ENCODE results near the gene HNRNPA2B1. TPM values are rescaled to one million over a fixed set of nuclear protein-coding genes. Genes with fewer than 3 reads are reported as not detected.
A peak's percentile ranks its signal among the peaks of the same experiment; 100 is the strongest.

HNRNPA2B1 gene
- total RNA-seq, 1 donor from 2014 or later: 368 TPM

GRCh38 chr7:26212921-26213718, 12.6 kb upstream of the HNRNPA2B1 start:
- DNase-seq (no peak), ATAC-seq (no peak)
- TF ChIP-seq CTCF (IDR thresholded peaks at IDR 0.05): no peak
- H3K27ac ChIP-seq: no peak overlapping the region
- no peaks in the 10 kb centered on the region for H3K4me1 ChIP-seq
- H3K36me3 ChIP-seq: peaks cover 52% of the 10 kb centered on the region
- no peaks in the 10 kb centered on the region for H3K9me3 ChIP-seq
- H3K27me3 ChIP-seq (ENCODE audit: low read depth): no peaks in the 10 kb centered on the region
- intact Hi-C loops (cut with DNase I): no loop called here
- no peak overlapping the region for H3K4me3 ChIP-seq

- Histone ChIP-seq H3K27me3 (ENCODE audit: low read depth) (no peaks in the 10 kb centered on the region), H3K4me3 (no peak overlapping the region), H3K4me1 (peaks cover 29% of the 10 kb centered on the region), H3K36me3 (peaks cover 75% of the 10 kb centered on the region), H3K9me3 (no peaks in the 10 kb centered on the region), H3K27ac (no peak overlapping the region)
- intact Hi-C loops (cut with DNase I): no loop called here
- no peak for DNase-seq
- ATAC-seq: no peak
- TF ChIP-seq CTCF (IDR thresholded peaks at IDR 0.05): no peak
These were observed 7.5 kb upstream of the HNRNPA2B1 start for GRCh38 chr7:26208040-26208439.

GRCh38 chr7:26203016-26203415, 2.5 kb upstream of the HNRNPA2B1 start:
- Histone ChIP-seq H3K4me1 (peaks cover 34% of the 10 kb centered on the region), H3K27me3 (ENCODE audit: low read depth) (no peaks in the 10 kb centered on the region), H3K27ac (no peak overlapping the region), H3K36me3 (peaks cover 31% of the 10 kb centered on the region), H3K9me3 (no peaks in the 10 kb centered on the region), H3K4me3 (peak overlapping the region; percentile 83)
- DNase-seq (no peak), ATAC-seq (no peak)
- intact Hi-C loops (cut with DNase I): no loop called here
- TF ChIP-seq CTCF (IDR thresholded peaks at IDR 0.05): no peak

GRCh38 chr7:26202019-26202990, 1.8 kb upstream of the HNRNPA2B1 start:
- DNase-seq (peak; percentile 70), ATAC-seq (peak; percentile 23 to 31)
- peak overlapping the region; percentile 99 for H3K27ac ChIP-seq
- TF ChIP-seq CTCF (IDR thresholded peaks at IDR 0.05): no peak
- H3K27me3 ChIP-seq (ENCODE audit: low read depth): no peaks in the 10 kb centered on the region
- peaks cover 27% of the 10 kb centered on the region for H3K36me3 ChIP-seq
- intact Hi-C loops (cut with DNase I): no loop called here
- no peaks in the 10 kb centered on the region for H3K9me3 ChIP-seq
- peak overlapping the region; percentile 83 for H3K4me3 ChIP-seq
- peaks cover 38% of the 10 kb centered on the region for H3K4me1 ChIP-seq

GRCh38 chr7:26201247-26202018, 887 bp upstream of the HNRNPA2B1 start, which contains the start of gene CBX3:
Gene CBX3, plus strand, starts transcription at chr7:26201745. Its CDS starts 1,254 bp downstream, at chr7:26202999.
- peak within 1 kb of the TSS; percentile 99 for H3K27ac ChIP-seq
- H3K4me3 ChIP-seq: peak within 1 kb of the TSS; percentile 83
- no peak for TF ChIP-seq CTCF (IDR thresholded peaks at IDR 0.05)
- no peaks in the 10 kb centered on the region for H3K9me3 ChIP-seq
- intact Hi-C loops (cut with DNase I): no loop called here
- H3K36me3 ChIP-seq: peaks cover 27% of the 10 kb centered on the region
- peak; percentile 77 to 90 for ATAC-seq
- H3K4me1 ChIP-seq: peaks cover 47% of the 10 kb centered on the region
- no peaks in the 10 kb centered on the region for H3K27me3 ChIP-seq (ENCODE audit: low read depth)
- DNase-seq: peak; percentile 93

All from lower lobe of right lung (tissue), 2 donors.